Skin of body (tissue), 1 donor: ENCODE data around the gene ANLN. TPM values are rescaled to one million over a fixed set of nuclear protein-coding genes. Genes with fewer than 3 reads are reported as not detected.

Source experiments
- total RNA-seq: library from RNA; depleted of rRNA; stranded (reverse); fragments of >200 nt; gene quantifications from one replicate; pipeline ENCODE4 v1.2.3, GENCODE V29; 2014

ANLN gene
- total RNA-seq, 1 donor from 2014 or later: 25.6 TPM

Other genes starting within 250 kb of the ANLN start
- gene EEPD1, start 236.6 kb upstream of the ANLN start, total RNA-seq: 12.2 TPM